GM19463 (cell line): Measurements from ENCODE around the gene SEMA4D.

Source experiments
- ATAC-seq: cut with Tn5 transposase; IDR thresholded peaks from one replicate; pipeline ENCODE4 v1.9.1; 2021; ENCODE audit warnings: mild to moderate bottlenecking, moderate library complexity; ENCODE audit not compliant: unreplicated experiment

Gene SEMA4D

DNA sequence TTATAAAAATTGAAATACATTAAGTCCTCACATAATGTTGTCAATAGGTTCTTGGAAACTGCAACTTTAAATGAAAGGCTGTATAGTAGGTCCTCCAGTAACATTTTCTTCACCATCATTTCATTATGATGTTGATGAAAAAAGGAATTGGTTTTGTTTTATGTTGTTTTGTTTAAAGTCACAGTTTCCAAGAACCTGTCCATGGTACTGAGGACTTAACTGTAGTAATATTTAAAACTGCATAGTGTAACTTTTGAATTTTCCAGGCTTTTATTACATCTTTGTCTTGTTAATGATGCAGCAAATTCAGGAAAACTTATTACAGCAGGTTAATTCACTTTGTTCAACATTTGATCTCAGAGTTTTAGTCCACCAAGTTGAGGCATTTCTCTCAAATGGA, 168.0 kb downstream of the SEMA4D start:
- ATAC-seq: no peak

DNA sequence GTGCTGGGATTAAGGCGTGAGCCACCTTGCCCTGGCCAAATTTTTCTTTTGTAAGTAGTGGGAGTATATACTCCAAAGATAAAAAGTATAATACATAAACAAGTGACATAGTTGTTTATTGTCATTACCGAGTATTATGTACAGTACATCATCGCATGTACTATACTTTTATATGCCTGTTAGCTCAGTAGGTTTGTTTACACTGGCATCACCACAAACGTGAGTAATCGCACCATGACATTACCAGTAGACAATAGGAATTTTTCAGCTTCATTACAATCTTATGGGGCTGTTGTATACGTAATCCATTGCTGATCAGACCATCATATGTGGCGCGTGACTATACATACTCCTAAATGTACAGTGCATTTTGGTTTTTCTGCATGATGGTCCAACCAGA, 169.8 kb downstream of the SEMA4D start:
- ATAC-seq: no peak

DNA sequence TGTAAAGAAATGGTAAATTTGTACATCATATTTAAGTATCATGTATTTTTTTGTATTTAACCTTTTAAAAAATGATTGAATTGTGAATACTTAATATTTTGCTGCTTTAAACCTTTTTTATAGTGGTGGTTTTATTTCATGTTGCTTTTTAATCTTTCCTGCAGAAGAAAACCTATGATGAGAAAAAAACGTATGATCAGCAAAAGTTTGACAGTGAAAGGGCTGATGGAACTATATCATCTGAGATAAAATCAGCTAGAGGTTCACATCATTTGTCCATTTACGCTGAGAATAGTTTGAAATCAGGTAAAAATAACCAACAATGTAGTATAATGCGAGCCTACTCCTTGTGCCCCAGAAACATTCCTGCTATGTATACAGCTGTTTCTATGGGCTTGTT, 172.2 kb downstream of the SEMA4D start:
- no peak for ATAC-seq

DNA sequence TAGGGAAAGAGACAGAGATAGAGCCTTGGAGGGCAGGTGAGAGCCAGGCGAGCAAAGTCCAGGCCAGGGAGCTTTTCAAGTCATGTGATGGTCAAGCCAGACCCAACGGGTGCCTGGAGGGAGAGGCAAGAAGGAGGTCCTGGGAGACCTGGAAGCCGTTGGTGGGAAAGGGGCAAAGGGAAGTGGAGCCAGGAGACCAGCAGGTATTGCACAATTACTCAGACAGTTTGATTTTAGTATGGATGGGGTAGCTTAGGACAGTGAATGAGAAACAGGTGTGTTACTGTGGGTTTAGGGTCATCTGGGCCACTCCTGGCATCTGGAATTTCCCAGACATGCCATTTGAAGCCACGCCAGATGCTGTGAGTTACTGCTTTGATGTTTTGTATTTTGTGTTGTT, 174.5 kb downstream of the SEMA4D start:
- ATAC-seq: no peak

DNA sequence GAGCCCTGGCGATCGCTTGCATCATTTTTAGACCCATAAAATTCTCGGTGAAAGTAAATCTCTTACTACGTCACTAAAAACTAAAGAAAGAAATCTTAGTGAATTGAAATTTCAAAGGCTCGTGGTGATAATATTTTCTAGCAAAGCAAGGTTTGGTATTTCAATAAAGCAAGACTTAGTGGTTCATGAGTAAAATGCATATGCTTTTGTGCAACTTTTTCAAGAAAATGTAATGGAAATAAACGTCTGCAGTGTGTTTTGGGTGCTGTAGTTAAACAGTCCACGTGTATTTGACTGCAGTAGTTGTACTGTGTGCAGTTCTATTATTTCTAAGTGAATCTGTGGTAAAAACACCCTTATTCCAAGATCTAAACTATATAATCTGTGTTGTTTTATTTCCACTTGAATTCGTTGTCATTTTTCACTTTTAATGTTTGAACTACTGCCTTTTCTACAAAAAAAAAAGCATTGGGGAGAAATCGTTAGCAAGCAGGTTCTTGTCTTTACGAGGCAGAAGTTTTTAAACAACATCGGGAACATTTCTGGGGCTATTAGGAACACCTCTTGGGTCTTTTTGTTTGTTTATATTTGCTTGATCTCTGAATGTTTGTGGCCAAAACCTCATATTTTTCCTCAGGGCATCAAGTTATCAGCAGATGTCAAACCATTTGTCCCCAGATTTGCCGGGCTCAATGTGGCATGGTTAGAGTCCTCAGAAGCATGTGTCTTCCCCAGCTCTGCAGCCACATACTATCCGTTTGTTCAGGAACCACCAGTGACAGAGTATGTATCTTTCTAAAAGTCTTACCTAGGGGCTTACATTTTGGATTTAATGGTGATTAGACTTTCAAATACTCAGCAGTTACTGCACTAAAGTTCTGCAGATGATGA, 178.7 kb downstream of the SEMA4D start:
- ATAC-seq: no peak

DNA sequence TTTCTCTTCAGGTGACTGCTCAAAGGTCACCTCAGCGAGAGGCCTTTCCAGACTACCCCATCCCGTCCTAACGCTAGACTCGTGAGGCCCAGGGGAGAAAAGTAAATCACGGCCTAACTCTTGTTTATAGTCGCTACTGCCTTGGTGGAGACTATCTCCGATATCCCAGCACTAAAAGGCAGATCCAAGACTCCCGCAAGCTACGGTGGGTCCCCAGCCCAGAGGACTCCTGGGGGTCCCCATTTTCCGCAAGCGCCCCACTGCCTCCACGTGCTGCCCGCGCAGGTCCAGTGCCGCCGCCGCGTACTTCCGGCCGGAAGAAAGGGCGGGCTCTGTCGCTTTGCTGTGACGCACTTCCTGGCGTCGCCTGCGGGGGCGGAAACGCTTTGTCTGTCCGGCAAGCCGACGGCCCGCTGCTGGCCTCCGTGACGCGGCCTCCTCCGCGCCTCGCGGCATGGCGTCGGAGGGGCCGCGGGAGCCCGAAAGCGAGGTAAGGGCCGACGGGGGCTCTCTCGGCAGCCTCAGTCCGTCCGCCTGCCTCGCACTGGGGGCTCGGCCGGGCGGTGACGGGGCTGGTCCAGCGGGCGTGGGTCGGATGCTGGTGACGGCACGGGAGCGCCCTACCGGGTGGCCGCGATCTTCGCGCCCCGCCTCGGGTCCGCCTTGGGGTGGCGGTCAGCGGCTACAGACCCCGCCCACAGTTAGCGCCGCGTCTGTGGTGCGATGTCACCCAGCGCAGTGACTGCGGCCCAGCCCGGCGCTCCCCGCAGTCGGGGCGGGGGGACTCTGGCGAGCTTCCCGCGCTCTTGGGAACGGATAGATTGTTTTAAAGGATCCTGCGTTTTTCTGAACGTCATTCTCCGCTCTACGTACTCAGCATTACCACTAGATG, 179.5 kb downstream of the SEMA4D start, which contains the start of gene SECISBP2:
Gene SECISBP2, plus strand, starts transcription at position 378 of the 892 bp plus-strand sequence. Its CDS starts 77 bp downstream, at position 455.
- peak; percentile 91 for ATAC-seq

DNA sequence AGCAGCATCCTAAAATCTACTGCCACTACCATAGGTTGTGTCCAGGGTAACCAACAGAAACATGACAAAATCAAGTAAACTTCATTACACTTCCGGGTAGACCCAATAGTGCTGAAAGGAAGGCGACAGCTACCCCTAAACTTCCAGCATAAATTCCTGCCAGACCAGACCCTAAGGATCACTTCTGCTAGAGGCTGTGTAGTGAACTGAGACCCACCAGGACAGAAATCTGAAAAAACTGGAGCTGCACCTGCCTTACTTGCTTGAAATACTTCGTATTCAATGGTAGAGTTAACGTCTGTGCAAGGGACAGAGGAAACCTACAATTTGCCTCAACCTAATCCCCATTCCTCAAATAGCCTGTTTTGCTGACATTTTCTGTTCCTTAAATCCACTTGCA, 180.6 kb downstream of the SEMA4D start:
- no peak for ATAC-seq

DNA sequence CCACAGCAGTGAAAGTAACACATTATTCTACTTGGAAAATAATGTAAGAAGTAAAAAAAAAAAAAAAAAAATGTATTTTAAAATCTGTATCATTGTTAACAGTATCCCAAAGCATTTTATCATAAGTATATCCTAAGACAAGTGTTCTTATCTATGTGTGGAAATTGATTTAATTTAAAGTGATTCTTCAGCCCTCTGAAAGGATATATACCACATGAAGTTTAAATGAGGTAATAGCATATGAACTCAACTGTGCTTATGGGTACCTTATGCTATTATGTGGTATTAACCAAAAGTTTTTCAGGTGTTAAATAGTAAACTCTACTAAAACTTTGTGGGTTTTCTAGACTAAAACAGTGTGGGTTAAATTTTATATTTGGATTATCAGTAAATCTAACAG, 182.4 kb downstream of the SEMA4D start:
- ATAC-seq: no peak

DNA sequence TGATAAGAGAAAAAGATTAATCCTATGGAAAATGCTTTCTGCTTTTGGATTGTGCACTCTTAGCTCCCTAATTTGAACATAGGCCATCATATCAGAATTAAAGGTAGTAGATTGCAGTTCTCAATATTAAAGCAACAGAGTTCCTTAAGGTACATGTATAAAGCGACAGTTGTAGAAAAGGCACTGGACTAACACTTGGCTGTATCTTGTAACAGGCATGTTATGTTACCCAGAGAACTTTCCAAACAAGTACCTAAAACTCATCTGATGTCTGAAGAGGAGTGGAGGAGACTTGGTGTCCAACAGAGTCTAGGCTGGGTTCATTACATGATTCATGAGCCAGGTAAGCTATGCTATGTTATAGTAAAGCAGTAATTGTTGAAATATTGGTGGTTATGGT, 183.0 kb downstream of the SEMA4D start:
- no peak for ATAC-seq

DNA sequence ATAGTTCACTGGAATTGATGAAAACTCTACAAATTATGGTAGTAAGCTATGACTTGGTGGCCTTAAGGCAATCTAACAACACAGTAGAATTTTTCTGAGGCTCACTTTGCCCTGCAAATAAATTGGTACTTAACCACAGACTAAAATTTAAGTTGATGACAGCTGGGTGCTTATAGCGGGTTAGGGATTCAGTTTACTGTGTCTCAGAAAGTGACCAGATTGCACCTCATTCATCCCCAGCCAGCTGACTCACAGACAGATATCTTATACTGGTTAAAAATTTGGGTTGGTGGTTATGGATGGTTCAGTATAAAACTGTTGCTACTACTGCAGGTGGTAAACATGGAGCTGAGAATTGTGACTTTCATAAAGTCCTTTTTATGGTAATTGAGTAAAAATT, 184.1 kb downstream of the SEMA4D start:
- ATAC-seq: no peak

DNA sequence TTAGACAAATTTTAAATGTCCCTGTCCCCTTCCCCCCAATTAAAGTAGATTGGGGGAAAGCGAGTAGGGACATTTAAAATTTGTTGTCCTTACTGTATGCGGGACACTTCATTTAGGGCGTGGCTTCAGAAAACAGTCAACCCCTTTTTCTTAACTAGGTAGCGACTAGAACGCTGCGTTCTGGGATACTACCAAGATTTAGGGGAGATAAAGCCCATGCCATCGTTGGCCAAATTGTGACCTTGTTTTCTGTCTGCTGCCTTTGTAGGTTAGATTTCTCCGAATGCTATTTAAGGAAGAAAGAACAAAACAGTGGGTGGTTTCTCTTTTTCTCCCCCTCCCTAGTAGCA, 185.7 kb downstream of the SEMA4D start:
- no peak for ATAC-seq

DNA sequence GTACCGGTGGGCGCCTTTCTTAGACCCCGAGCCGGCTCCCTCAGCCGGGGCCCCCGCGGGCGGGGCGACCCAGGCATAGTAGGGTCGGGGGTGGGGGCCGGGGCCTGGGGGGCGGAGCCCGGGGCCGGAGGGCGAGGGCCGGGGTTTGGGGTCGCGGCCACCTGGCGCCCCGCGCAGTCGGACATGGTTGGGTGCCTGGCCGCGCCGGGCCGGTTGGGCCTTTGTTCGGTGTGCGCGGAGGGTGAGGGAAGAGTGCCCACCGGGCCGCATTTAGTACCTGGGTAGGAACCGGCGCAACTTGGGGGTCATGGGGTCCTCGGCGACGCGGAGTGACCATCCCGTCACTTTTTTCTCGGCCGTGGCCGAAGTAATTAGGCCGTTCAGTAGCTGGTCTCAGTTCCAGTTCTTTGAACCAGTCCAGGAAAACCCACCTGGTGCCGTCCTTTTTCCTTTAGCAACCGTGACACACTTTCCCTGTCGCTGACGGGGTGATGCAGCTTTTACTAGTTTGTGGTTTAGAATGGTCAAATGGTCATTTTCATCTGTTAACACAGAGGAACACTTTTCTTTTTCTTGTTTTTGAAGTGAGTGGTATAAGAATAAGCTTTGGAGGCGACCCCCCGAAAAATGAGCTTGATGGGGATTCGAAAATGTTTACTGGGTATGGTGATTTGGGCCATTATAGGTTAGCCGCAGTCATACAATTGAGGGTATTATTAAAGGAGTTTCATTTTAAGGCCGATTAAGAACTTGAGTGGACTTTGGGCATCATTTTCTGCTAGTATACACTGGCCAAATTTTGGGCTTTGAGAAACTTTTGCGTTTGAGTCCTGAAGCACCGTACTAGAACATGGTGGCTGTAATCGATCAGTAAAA, 186.3 kb downstream of the SEMA4D start:
- ATAC-seq: no peak
